Body of pancreas (tissue), 4 donors: Measurements from ENCODE around the gene THAP8. TPM values are rescaled to one million over a fixed set of nuclear protein-coding genes. Genes with fewer than 3 reads are reported as not detected.

Experiments
- ATAC-seq: fragments of 150-250 bp; one replicate; pipeline ENCODE4 v1.9.1; 2016
- DNase-seq, 4 donors: peaks; one replicate each; pipeline ENCODE4 v3.0.0-alpha.2; 2019
- H3K27ac ChIP-seq, 4 donors: fragments of 200-600 bp; sonication (generic); 1 replicate in 3 of 4; 2 replicates in 1 of 4; pipeline versions ENCODE4 v1.5.1 to v1.6.1; 2016 to 2019; ENCODE audit warnings: mild to moderate bottlenecking in 1 of 4, mixed read lengths in 1 of 4, moderate library complexity in 1 of 4
- H3K27me3 ChIP-seq, 2 donors: fragments of 200-600 bp; sonication (generic); one replicate each; pipeline ENCODE4 v1.6.0; 2016; ENCODE audit warnings: mild to moderate bottlenecking in 1 of 2
- H3K36me3 ChIP-seq, 2 donors: fragments of 200-600 bp; sonication (generic); replicated peaks in 1 of 2; 2 replicates each; pipeline ENCODE4 v1.5.1; 2016; ENCODE audit warnings: low read depth in 2 of 2; ENCODE audit not compliant: insufficient read depth in 1 of 2
- H3K4me1 ChIP-seq: fragments of 200-600 bp; sonication (generic); one replicate; pipeline ENCODE4 v1.6.0; 2016
- H3K4me3 ChIP-seq, 2 donors: fragments of 200-600 bp; sonication (generic); 1 replicate in 1 of 2; 2 replicates in 1 of 2; pipeline ENCODE4 v1.5.1; 2016 to 2019
- H3K9me3 ChIP-seq, 3 donors: fragments of 200-600 bp; sonication (generic); 1 replicate in 2 of 3; 2 replicates in 1 of 3; pipeline ENCODE4 v1.5.1; 2016
- CTCF ChIP-seq, 7 experiments: fragments of 450-650 bp in 4 of 7; fragments of 200-600 bp in 3 of 7; sonication (generic) in 3 of 7; IDR thresholded peaks; one replicate each; pipeline ENCODE4 v1.5.1; 2016 to 2019; ENCODE audit warnings: antibody characterized with exemption in 7 of 7
- POLR2A ChIP-seq, 3 donors: fragments of 450-650 bp; IDR thresholded peaks; one replicate each; pipeline ENCODE4 v1.6.1; 2016; ENCODE audit warnings: antibody characterized with exemption in 3 of 3, mild to moderate bottlenecking in 2 of 3
- WGBS, 2 donors: methylation state at CpG; one replicate each; pipeline ENCODE4 v1.1.5; 2017; 5-methylcytosine and 5-hydroxymethylcytosine counted together
- intact Hi-C: fragments of 100-400 bp; cut with DNase I; formaldehyde crosslinking; loops from one replicate; pipeline ENCODE4 v1.15.1; 2023
- total RNA-seq, 2 donors: library from RNA; depleted of rRNA; stranded (reverse); fragments of >200 nt; gene quantifications; one replicate each; pipeline ENCODE4 v1.1.0, GENCODE V29; 2016

Gene THAP8
- total RNA-seq, 2 donors from 2014 or later: 1.3 to 6.0 TPM

GRCh38 chr19:35991731-35992450 is 62.2 kb downstream of the THAP8 start:
- H3K27me3 ChIP-seq: peaks cover 0 to 4% of the 10 kb centered on the region in 2 donors
- 81 to 85% methylated on average over 7 of the region's 7 CpGs for WGBS, 2 donors
- no peaks in the 10 kb centered on the region for H3K9me3 ChIP-seq
- H3K4me3 ChIP-seq: no peak overlapping the region
- intact Hi-C loops: no loop called here
- DNase-seq (no peak), ATAC-seq (no peak)
- H3K4me1 ChIP-seq: peaks cover 27% of the 10 kb centered on the region
- H3K36me3 ChIP-seq: no peaks in the 10 kb centered on the region
- TF ChIP-seq CTCF (IDR thresholded peaks at IDR 0.05) (no peak), POLR2A (IDR thresholded peaks at IDR 0.05) (no peak)
- H3K27ac ChIP-seq: no peak overlapping the region

GRCh38 chr19:35990771-35991730 is 63.0 kb downstream of the THAP8 start:
- H3K9me3 ChIP-seq: no peaks in the 10 kb centered on the region
- no peak for DNase-seq
- intact Hi-C loops: no loop called here
- H3K36me3 ChIP-seq: no peaks in the 10 kb centered on the region
- ATAC-seq: no peak
- H3K27me3 ChIP-seq: peaks cover 0 to 12% of the 10 kb centered on the region in 2 donors
- H3K27ac ChIP-seq: no peak overlapping the region
- no peak for TF ChIP-seq POLR2A (IDR thresholded peaks at IDR 0.05)
- no peak for TF ChIP-seq CTCF (IDR thresholded peaks at IDR 0.05)
- WGBS, 2 donors: 77 to 79% methylated on average over 9 of the region's 10 CpGs
- H3K4me1 ChIP-seq: peaks cover 20% of the 10 kb centered on the region
- H3K4me3 ChIP-seq: no peak overlapping the region

GRCh38 chr19:35990156-35990555 is 63.9 kb downstream of the THAP8 start:
- intact Hi-C loops: no loop called here
- WGBS, 2 donors: 86 to 89% methylated on average over 4 of the region's 4 CpGs
- no peak for TF ChIP-seq POLR2A (IDR thresholded peaks at IDR 0.05)
- no peak for TF ChIP-seq CTCF (IDR thresholded peaks at IDR 0.05)
- no peak for ATAC-seq
- DNase-seq: no peak
- no peak overlapping the region for H3K4me3 ChIP-seq
- peaks cover 0 to 16% of the 10 kb centered on the region in 2 donors for H3K27me3 ChIP-seq
- peaks cover 16% of the 10 kb centered on the region for H3K4me1 ChIP-seq
- no peaks in the 10 kb centered on the region for H3K9me3 ChIP-seq
- no peaks in the 10 kb centered on the region for H3K36me3 ChIP-seq
- no peak overlapping the region for H3K27ac ChIP-seq

- intact Hi-C loops: no loop called here
Measured at GRCh38 chr19:35988824-35989223, 65.3 kb downstream of the THAP8 start.

More at GRCh38 chr19:35988824-35989223, 65.3 kb downstream of the THAP8 start:
- H3K9me3 ChIP-seq: no peaks in the 10 kb centered on the region
- no peak overlapping the region for H3K27ac ChIP-seq
- 82 to 91% methylated on average over 3 of the region's 3 CpGs for WGBS, 2 donors
- no peak for DNase-seq
- H3K4me3 ChIP-seq: no peak overlapping the region
- TF ChIP-seq CTCF (IDR thresholded peaks at IDR 0.05): no peak
- no peak for TF ChIP-seq POLR2A (IDR thresholded peaks at IDR 0.05)
- no peak for ATAC-seq
- peaks cover 0 to 16% of the 10 kb centered on the region in 2 donors for H3K27me3 ChIP-seq
- H3K36me3 ChIP-seq: no peaks in the 10 kb centered on the region
- peaks cover 10% of the 10 kb centered on the region for H3K4me1 ChIP-seq
